MM.1S (cell line): Measurements from ENCODE around the gene SKIDA1.

ENCODE experiments used
- EZH2 ChIP-seq: fragments of 300-600 bp; sonication (generic); optimal IDR thresholded peaks from 2 replicates; pipeline ENCODE3; 2017; ENCODE audit warnings: low read depth, mild to moderate bottlenecking, antibody characterized with exemption, low read length, mixed read lengths
- TF ChIP-seq, protein P1 (sequence below): fragments of 300-600 bp; sonication (generic); IDR thresholded peaks from 2 replicates; pipeline ENCODE4 v1.5.1; 2016; ENCODE audit warnings: antibody characterized with exemption, low read length, mixed read lengths

DNA sequence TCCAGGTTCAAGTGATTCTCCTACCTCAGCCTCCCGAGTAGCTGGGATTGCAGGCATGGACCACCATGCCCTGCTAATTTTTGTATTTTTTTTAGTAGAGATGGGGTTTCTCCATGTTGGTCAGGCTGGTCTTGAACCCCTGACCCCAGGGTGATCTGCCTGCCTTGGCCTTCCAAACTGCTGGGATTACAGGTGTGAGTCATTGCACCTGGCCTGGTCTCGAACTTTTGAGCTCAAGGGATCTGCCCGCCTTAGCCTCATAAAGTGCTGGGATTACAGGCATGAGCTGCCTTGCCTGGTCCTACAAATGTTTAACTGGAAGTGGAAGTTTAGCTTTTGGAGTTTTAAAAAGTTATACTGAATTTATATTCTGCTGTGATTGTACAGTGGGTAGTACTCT is 11.4 kb upstream of the SKIDA1 start:
- TF ChIP-seq, protein P1, sequence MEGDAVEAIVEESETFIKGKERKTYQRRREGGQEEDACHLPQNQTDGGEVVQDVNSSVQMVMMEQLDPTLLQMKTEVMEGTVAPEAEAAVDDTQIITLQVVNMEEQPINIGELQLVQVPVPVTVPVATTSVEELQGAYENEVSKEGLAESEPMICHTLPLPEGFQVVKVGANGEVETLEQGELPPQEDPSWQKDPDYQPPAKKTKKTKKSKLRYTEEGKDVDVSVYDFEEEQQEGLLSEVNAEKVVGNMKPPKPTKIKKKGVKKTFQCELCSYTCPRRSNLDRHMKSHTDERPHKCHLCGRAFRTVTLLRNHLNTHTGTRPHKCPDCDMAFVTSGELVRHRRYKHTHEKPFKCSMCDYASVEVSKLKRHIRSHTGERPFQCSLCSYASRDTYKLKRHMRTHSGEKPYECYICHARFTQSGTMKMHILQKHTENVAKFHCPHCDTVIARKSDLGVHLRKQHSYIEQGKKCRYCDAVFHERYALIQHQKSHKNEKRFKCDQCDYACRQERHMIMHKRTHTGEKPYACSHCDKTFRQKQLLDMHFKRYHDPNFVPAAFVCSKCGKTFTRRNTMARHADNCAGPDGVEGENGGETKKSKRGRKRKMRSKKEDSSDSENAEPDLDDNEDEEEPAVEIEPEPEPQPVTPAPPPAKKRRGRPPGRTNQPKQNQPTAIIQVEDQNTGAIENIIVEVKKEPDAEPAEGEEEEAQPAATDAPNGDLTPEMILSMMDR, result no peak
- no peak for TF ChIP-seq EZH2
